SK-N-SH treated with all-trans-retinoic acid at 6 μM for 48 hours (cell line): ENCODE measurements around the gene DMD.

Source experiments
- ATAC-seq: fragments of 200-7000 bp; cut with Tn5 transposase; 3 replicates; pipeline ENCODE4 v1.9.1; 2020; ENCODE audit warnings: mild to moderate bottlenecking, moderate library complexity
- ARNTL ChIP-seq: fragments of 450-650 bp; formaldehyde crosslinking; IDR thresholded peaks from 2 replicates; pipeline ENCODE4 v1.5.0; 2020; ENCODE audit warnings: low read depth, mild to moderate bottlenecking, moderate library complexity, borderline replicate concordance
- BACH2 ChIP-seq: fragments of 250-450 bp; sonication (Bioruptor Pico); IDR thresholded peaks from 2 replicates; pipeline ENCODE4 v1.9.0; 2021; ENCODE audit warnings: mild to moderate bottlenecking, borderline replicate concordance
- CREB5 ChIP-seq: fragments of 250-450 bp; sonication (Bioruptor Pico); IDR thresholded peaks from 2 replicates; pipeline ENCODE4 v1.5.1; 2020; ENCODE audit warnings: low read depth, mild to moderate bottlenecking, moderate library complexity
- CSDC2 ChIP-seq: fragments of 250-450 bp; sonication (Bioruptor Pico); IDR thresholded peaks from 2 replicates; pipeline ENCODE4 v1.5.0; 2020; ENCODE audit warnings: mild to moderate bottlenecking, moderate library complexity
- ESRRG ChIP-seq: fragments of 250-450 bp; sonication (Bioruptor Pico); IDR thresholded peaks from 2 replicates; pipeline ENCODE4 v1.6.1; 2021; ENCODE audit warnings: mild to moderate bottlenecking
- GLIS3 ChIP-seq: fragments of 250-450 bp; sonication (Bioruptor Pico); IDR thresholded peaks from 2 replicates; pipeline ENCODE4 v1.5.0; 2020; ENCODE audit warnings: mild to moderate bottlenecking, moderate library complexity
- ISL1 ChIP-seq: fragments of 250-450 bp; sonication (Bioruptor Pico); IDR thresholded peaks from 2 replicates; pipeline ENCODE4 v2.1.2; 2022; ENCODE audit warnings: mild to moderate bottlenecking, moderate library complexity
- OSR1 ChIP-seq: fragments of 250-450 bp; sonication (Bioruptor Pico); IDR thresholded peaks from 2 replicates; pipeline ENCODE4 v1.8.0; 2022; ENCODE audit warnings: moderate library complexity, mild to moderate bottlenecking, inconsistent platforms
- TCF4 ChIP-seq: fragments of 250-450 bp; sonication (Bioruptor Pico); IDR thresholded peaks from 2 replicates; pipeline ENCODE4 v1.8.0; 2021; ENCODE audit warnings: mild to moderate bottlenecking, moderate library complexity, borderline replicate concordance
- TOX ChIP-seq: fragments of 250-450 bp; sonication (Bioruptor Pico); IDR thresholded peaks from 2 replicates; pipeline ENCODE4 v1.8.0; 2021; ENCODE audit warnings: mild to moderate bottlenecking, moderate library complexity, borderline replicate concordance
- ZC3H10 ChIP-seq: fragments of 250-450 bp; sonication (Bioruptor Pico); IDR thresholded peaks from 2 replicates; pipeline ENCODE4 v1.5.1; 2021; ENCODE audit warnings: mild to moderate bottlenecking, moderate library complexity
- ZFP30 ChIP-seq: fragments of 450-650 bp; formaldehyde crosslinking; IDR thresholded peaks from 2 replicates; pipeline ENCODE4 v1.5.0; 2022; ENCODE audit warnings: mild to moderate bottlenecking, moderate library complexity
- ZNF565 ChIP-seq: fragments of 450-650 bp; formaldehyde crosslinking; conservative IDR thresholded peaks from 2 replicates; pipeline ENCODE4 v1.5.0; 2020; ENCODE audit warnings: low read depth, mild to moderate bottlenecking, moderate library complexity
- ZNF70 ChIP-seq: fragments of 450-650 bp; formaldehyde crosslinking; IDR thresholded peaks from 2 replicates; pipeline ENCODE4 v1.5.0; 2020; ENCODE audit warnings: mild to moderate bottlenecking, moderate library complexity
- ZNF8 ChIP-seq: fragments of 450-650 bp; formaldehyde crosslinking; IDR thresholded peaks from 2 replicates; pipeline ENCODE4 v1.5.0; 2020; ENCODE audit warnings: mild to moderate bottlenecking, moderate library complexity
- TF ChIP-seq, protein P1 (sequence below): fragments of 250-450 bp; sonication (Bioruptor Pico); IDR thresholded peaks from 2 replicates; pipeline ENCODE4 v1.8.0; 2021; ENCODE audit warnings: low read depth, mild to moderate bottlenecking, moderate library complexity, borderline replicate concordance
- TF ChIP-seq, protein P2 (sequence below): fragments of 250-450 bp; sonication (Bioruptor Pico); IDR thresholded peaks from 2 replicates; pipeline ENCODE4 v1.5.1; 2021; ENCODE audit warnings: mild to moderate bottlenecking, moderate library complexity
- TF ChIP-seq, protein P3 (sequence below): fragments of 250-450 bp; sonication (Bioruptor Pico); IDR thresholded peaks from 2 replicates; pipeline ENCODE4 v1.5.0; 2020; ENCODE audit warnings: mild to moderate bottlenecking, moderate library complexity

Gene DMD

DNA sequence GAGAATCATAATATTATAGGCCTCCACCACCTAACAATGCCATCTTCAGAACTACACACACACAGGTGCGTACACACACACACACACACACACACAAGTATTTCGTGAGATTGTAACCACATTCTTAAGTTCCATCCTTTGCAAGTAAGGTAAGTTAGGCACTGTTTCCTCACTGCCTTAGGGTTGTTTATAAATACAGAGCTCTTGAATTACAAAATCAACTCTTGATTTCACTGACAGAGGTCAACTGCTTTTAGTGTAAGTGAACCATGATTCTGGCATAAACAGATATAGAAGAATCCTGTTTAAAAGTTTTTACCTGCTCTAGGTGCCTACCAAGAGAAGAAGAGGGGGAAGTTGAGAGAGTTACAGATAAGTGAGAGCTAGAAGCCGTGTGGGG, 166.1 kb downstream of the DMD start (continued):
- no peak for TF ChIP-seq CREB5 (CRISPR knock-in tag)
- TF ChIP-seq ZNF70 (CRISPR knock-in tag), result no peak
- TF ChIP-seq, protein P1, sequence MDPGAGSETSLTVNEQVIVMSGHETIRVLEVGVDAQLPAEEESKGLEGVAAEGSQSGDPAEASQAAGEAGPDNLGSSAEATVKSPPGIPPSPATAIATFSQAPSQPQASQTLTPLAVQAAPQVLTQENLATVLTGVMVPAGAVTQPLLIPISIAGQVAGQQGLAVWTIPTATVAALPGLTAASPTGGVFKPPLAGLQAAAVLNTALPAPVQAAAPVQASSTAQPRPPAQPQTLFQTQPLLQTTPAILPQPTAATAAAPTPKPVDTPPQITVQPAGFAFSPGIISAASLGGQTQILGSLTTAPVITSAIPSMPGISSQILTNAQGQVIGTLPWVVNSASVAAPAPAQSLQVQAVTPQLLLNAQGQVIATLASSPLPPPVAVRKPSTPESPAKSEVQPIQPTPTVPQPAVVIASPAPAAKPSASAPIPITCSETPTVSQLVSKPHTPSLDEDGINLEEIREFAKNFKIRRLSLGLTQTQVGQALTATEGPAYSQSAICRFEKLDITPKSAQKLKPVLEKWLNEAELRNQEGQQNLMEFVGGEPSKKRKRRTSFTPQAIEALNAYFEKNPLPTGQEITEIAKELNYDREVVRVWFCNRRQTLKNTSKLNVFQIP (CRISPR knock-in tag), result no peak
- TF ChIP-seq ZNF565 (CRISPR knock-in tag), result no peak
- TF ChIP-seq CSDC2 (CRISPR knock-in tag), result no peak
- no peak for TF ChIP-seq ESRRG (CRISPR knock-in tag)

- no peak for ATAC-seq
- TF ChIP-seq TCF4 (no peak), ZNF565 (CRISPR knock-in tag) (no peak), TOX (CRISPR knock-in tag) (no peak), BACH2 (CRISPR knock-in tag) (no peak), ZNF70 (CRISPR knock-in tag) (no peak), ISL1 (CRISPR knock-in tag) (no peak), GLIS3 (CRISPR knock-in tag) (no peak)
- TF ChIP-seq, protein P2, sequence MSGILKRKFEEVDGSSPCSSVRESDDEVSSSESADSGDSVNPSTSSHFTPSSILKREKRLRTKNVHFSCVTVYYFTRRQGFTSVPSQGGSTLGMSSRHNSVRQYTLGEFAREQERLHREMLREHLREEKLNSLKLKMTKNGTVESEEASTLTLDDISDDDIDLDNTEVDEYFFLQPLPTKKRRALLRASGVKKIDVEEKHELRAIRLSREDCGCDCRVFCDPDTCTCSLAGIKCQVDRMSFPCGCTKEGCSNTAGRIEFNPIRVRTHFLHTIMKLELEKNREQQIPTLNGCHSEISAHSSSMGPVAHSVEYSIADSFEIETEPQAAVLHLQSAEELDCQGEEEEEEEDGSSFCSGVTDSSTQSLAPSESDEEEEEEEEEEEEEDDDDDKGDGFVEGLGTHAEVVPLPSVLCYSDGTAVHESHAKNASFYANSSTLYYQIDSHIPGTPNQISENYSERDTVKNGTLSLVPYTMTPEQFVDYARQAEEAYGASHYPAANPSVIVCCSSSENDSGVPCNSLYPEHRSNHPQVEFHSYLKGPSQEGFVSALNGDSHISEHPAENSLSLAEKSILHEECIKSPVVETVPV (CRISPR knock-in tag), result no peak
- TF ChIP-seq, all 23 proteins: peak for 0
These were observed 170.2 kb downstream of the DMD start for GRCh38 chrX:33041141-33041540.

- TF ChIP-seq, protein P3, sequence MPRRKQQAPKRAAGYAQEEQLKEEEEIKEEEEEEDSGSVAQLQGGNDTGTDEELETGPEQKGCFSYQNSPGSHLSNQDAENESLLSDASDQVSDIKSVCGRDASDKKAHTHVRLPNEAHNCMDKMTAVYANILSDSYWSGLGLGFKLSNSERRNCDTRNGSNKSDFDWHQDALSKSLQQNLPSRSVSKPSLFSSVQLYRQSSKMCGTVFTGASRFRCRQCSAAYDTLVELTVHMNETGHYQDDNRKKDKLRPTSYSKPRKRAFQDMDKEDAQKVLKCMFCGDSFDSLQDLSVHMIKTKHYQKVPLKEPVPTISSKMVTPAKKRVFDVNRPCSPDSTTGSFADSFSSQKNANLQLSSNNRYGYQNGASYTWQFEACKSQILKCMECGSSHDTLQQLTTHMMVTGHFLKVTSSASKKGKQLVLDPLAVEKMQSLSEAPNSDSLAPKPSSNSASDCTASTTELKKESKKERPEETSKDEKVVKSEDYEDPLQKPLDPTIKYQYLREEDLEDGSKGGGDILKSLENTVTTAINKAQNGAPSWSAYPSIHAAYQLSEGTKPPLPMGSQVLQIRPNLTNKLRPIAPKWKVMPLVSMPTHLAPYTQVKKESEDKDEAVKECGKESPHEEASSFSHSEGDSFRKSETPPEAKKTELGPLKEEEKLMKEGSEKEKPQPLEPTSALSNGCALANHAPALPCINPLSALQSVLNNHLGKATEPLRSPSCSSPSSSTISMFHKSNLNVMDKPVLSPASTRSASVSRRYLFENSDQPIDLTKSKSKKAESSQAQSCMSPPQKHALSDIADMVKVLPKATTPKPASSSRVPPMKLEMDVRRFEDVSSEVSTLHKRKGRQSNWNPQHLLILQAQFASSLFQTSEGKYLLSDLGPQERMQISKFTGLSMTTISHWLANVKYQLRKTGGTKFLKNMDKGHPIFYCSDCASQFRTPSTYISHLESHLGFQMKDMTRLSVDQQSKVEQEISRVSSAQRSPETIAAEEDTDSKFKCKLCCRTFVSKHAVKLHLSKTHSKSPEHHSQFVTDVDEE (CRISPR knock-in tag), result no peak
- TF ChIP-seq, protein P2 (CRISPR knock-in tag), result no peak
- TF ChIP-seq ARNTL (CRISPR knock-in tag), result no peak
- ATAC-seq, result no peak
These were observed 178.6 kb downstream of the DMD start for GRCh38 chrX:33032700-33033099.

- TF ChIP-seq ZC3H10 (CRISPR knock-in tag) (no peak), OSR1 (CRISPR knock-in tag) (no peak), ZNF565 (CRISPR knock-in tag) (no peak), ZFP30 (CRISPR knock-in tag) (no peak), GLIS3 (CRISPR knock-in tag) (no peak), ZNF8 (CRISPR knock-in tag) (no peak), ARNTL (CRISPR knock-in tag) (no peak)
- TF ChIP-seq, protein P1 (CRISPR knock-in tag), result no peak
- no peak for ATAC-seq
These were observed 196.4 kb downstream of the DMD start for GRCh38 chrX:33014949-33015348.
